OCI-LY7 (cell line): Measurements from ENCODE around the gene DSG3.

Source experiments
- EZH2phosphoT487 ChIP-seq: fragments of 200-600 bp; sonication (generic); IDR thresholded peaks from 2 replicates; pipeline ENCODE4 v1.6.1; 2018; ENCODE audit warnings: low read depth, borderline replicate concordance, mild to moderate bottlenecking, mixed run types, antibody characterized with exemption, low read length, moderate library complexity, mixed read lengths
- TF ChIP-seq, protein P1 (sequence below): fragments of 200-600 bp; sonication (generic); conservative IDR thresholded peaks from 2 replicates; pipeline ENCODE4 v1.5.1; 2014; ENCODE audit warnings: mild to moderate bottlenecking, antibody characterized with exemption, low read length, moderate library complexity, mixed read lengths

- TF ChIP-seq, protein P1, sequence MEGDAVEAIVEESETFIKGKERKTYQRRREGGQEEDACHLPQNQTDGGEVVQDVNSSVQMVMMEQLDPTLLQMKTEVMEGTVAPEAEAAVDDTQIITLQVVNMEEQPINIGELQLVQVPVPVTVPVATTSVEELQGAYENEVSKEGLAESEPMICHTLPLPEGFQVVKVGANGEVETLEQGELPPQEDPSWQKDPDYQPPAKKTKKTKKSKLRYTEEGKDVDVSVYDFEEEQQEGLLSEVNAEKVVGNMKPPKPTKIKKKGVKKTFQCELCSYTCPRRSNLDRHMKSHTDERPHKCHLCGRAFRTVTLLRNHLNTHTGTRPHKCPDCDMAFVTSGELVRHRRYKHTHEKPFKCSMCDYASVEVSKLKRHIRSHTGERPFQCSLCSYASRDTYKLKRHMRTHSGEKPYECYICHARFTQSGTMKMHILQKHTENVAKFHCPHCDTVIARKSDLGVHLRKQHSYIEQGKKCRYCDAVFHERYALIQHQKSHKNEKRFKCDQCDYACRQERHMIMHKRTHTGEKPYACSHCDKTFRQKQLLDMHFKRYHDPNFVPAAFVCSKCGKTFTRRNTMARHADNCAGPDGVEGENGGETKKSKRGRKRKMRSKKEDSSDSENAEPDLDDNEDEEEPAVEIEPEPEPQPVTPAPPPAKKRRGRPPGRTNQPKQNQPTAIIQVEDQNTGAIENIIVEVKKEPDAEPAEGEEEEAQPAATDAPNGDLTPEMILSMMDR = no peak
- TF ChIP-seq EZH2phosphoT487 = no peak
Measured at GRCh38 chr18:31497836-31498573, 50.5 kb downstream of the DSG3 start, which contains the start of gene DSG2.
